Aorta (tissue), 5 donors: Measurements from ENCODE around the gene FAM219A. TPM values are rescaled to one million over a fixed set of nuclear protein-coding genes. Genes with fewer than 3 reads are reported as not detected.
"Not testable (repeated sequence)": the region's sequence is repeated elsewhere in the genome, so short reads cannot be mapped to it uniquely, and the experiment has no call there.

Experiments used
- ATAC-seq: fragments of 200-7000 bp; cut with Tn5 transposase; one replicate; pipeline ENCODE4 v1.9.1; 2022; ENCODE audit warnings: moderate library complexity; ENCODE audit not compliant: low FRiP score
- DNase-seq, 2 donors: peaks; one replicate each; pipeline ENCODE4 v3.0.0-alpha.2; 2020
- H3K27ac ChIP-seq, 2 donors: one replicate each; pipeline ENCODE4 v1.5.1; 2013; ENCODE audit warnings: low read length in 2 of 2, mild to moderate bottlenecking in 2 of 2, moderate library complexity in 2 of 2, control low read depth in 1 of 2, inconsistent platforms in 1 of 2, low read depth in 1 of 2
- H3K27me3 ChIP-seq, 2 donors: one replicate each; pipeline ENCODE4 v1.6.1; 2013; ENCODE audit warnings: control low read depth in 1 of 2, low read length in 1 of 2, mild to moderate bottlenecking in 1 of 2, moderate library complexity in 1 of 2; ENCODE audit not compliant: insufficient read depth in 2 of 2, control insufficient read depth in 1 of 2
- H3K36me3 ChIP-seq, 2 donors: one replicate each; pipeline ENCODE4 v1.6.1; 2013; ENCODE audit warnings: control low read depth in 1 of 2, low read length in 1 of 2, mild to moderate bottlenecking in 1 of 2; ENCODE audit not compliant: insufficient read depth in 2 of 2, control insufficient read depth in 1 of 2
- H3K4me1 ChIP-seq, 2 donors: one replicate each; pipeline ENCODE4 v1.6.1; 2013; ENCODE audit warnings: low read length in 2 of 2, control low read depth in 1 of 2, mild to moderate bottlenecking in 1 of 2, moderate library complexity in 1 of 2; ENCODE audit not compliant: insufficient read depth in 2 of 2, control insufficient read depth in 1 of 2
- H3K4me3 ChIP-seq, 2 donors: one replicate each; pipeline ENCODE4 v1.5.1; 2013; ENCODE audit warnings: low read length in 2 of 2, control low read depth in 1 of 2, mild to moderate bottlenecking in 1 of 2
- H3K9me3 ChIP-seq: one replicate; pipeline ENCODE4 v1.6.1; 2013; ENCODE audit warnings: mild to moderate bottlenecking, low read length; ENCODE audit not compliant: control insufficient read depth
- WGBS, 2 donors: extraction: QIAGEN DNeasy Blood & Tissue Kit; methylation state at CpG; one replicate each; pipeline ENCODE4 v1.1.7; 2013; 5-methylcytosine and 5-hydroxymethylcytosine counted together
- intact Hi-C, 2 donors: fragments of 100-400 bp; cut with DNase I; formaldehyde crosslinking; loops; one replicate each; pipeline versions ENCODE4 v1.14.2 to v1.15.0; 2022
- polyA plus RNA-seq, 2 donors: library from polyadenylated mRNA; stranded (reverse); fragments of 200-250 nt; gene quantifications; one replicate each; pipeline ENCODE4 v1.2.3, GENCODE V29; 2013
- total RNA-seq, 2 donors: library from RNA; stranded (reverse); fragmentation: NEBNext Ultra II Directional; extraction: Animal tissue kit (Norgen Biotek cat#: 25700); gene quantifications; one replicate each; pipeline ENCODE4 v1.2.1, GENCODE V29; 2021
- donor health status: healthy with polysubstance abuse.
- donor health status: Bipolar disorder and iron deficiency.
- donor health status: DM: no; HTN: no; CAD: no.
- donor health status: DM: no; HTN: no; CAD: no.
- donor health status: DM: yes; HTN: yes; CAD: no.

Gene FAM219A
- total and polyA plus RNA-seq, 4 donors, result 10.1 to 48.0 (median 27.3) TPM

GRCh38 chr9:34352957-34353356, 105.4 kb downstream of the FAM219A start:
- ATAC-seq, H3K36me3 ChIP-seq, H3K4me3 ChIP-seq, H3K27me3 ChIP-seq, H3K9me3 ChIP-seq, DNase-seq, H3K27ac ChIP-seq, H3K4me1 ChIP-seq, intact Hi-C loops: not testable (repeated sequence)
- 92 to 100% methylated on average over 1 of the region's 1 CpG for WGBS, 2 donors

DNA sequence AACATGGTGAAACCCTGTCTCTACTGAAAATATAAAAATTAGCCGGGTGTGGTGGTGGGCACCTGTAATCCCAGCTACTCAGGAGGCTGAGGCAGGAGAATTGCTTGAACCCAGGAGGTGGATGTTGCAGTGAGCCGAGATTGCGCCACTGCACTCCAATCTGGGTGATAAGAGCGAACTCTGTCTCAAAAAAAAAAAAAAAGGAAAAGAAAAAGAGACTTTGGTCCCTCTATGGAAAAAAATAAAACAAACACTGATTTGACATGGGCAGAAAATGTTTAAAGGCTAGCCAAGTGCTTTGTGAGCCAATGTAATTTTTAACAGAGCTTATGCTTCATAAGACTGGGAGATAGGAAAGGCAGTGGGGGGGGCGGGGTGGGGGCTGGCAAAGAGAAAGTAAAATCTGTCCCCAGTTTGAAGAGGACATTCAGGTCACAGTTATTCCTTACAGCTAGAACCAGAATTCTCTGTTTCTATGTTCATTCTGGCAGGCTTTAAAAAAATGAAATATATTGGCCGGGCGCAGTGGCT, 106.2 kb downstream of the FAM219A start:
- H3K4me1 ChIP-seq, H3K27me3 ChIP-seq, DNase-seq, H3K9me3 ChIP-seq, H3K36me3 ChIP-seq, intact Hi-C loops, H3K4me3 ChIP-seq, H3K27ac ChIP-seq, ATAC-seq: not testable (repeated sequence)
- WGBS, 2 donors, result 17 to 20% methylated on average over 7 of the region's 7 CpGs

GRCh38 chr9:34349324-34349723, 109.0 kb downstream of the FAM219A start:
- WGBS, 2 donors, result 93 to 98% methylated on average over 3 of the region's 3 CpGs
- DNase-seq (no peak), ATAC-seq (no peak)
- peaks cover 0 to 2% of the 10 kb centered on the region in 2 donors for H3K4me1 ChIP-seq
- intact Hi-C loops, result no loop called here
- H3K27ac ChIP-seq, result no peak overlapping the region
- no peaks in the 10 kb centered on the region for H3K9me3 ChIP-seq
- H3K4me3 ChIP-seq, result no peak overlapping the region
- H3K27me3 ChIP-seq, result no peaks in the 10 kb centered on the region
- no peaks in the 10 kb centered on the region for H3K36me3 ChIP-seq

Other genes starting within 250 kb of the FAM219A start
- under 1 TPM; 0.32 to 0.78 TPM for gene KIF24, start 129.3 kb downstream of the FAM219A start, total RNA-seq
- gene KIF24, start 129.3 kb downstream of the FAM219A start, polyA plus RNA-seq, result under 1 TPM in 1 of 2 donors, not detected in 1; 0.10 TPM
- gene NUDT2, start 129.0 kb downstream of the FAM219A start, total RNA-seq, result 10 to 100 TPM; 13.6 to 17.1 TPM
- gene NUDT2, start 129.0 kb downstream of the FAM219A start, polyA plus RNA-seq, result 10 to 100 TPM; 27.4 to 38.3 TPM
- gene MYORG, start 81.7 kb downstream of the FAM219A start, total RNA-seq, result 1 to 10 TPM; 6.1 to 9.6 TPM
- gene MYORG, start 81.7 kb downstream of the FAM219A start, polyA plus RNA-seq, result 1 to 10 TPM; 1.6 to 2.1 TPM
- gene DNAI1, start 235 bp upstream of the FAM219A start, total RNA-seq, result not detected
- gene DNAI1, start 235 bp upstream of the FAM219A start, polyA plus RNA-seq, result not detected
- gene ENHO, start 64.4 kb upstream of the FAM219A start, total RNA-seq, result not detected
- gene ENHO, start 64.4 kb upstream of the FAM219A start, polyA plus RNA-seq, result not detected
- gene CNTFR, start 131.2 kb upstream of the FAM219A start, total RNA-seq, result 1 to 10 TPM; 4.2 to 9.9 TPM
- gene CNTFR, start 131.2 kb upstream of the FAM219A start, polyA plus RNA-seq, result 1 to 10 TPM in 1 of 2 donors, under 1 TPM in 1; 0.10 to 1.4 TPM
- gene RPP25L, start 153.5 kb upstream of the FAM219A start, total RNA-seq, result 1 to 10 TPM; 6.0 to 9.8 TPM
- 10 to 100 TPM; 16.2 to 17.3 TPM for gene RPP25L, start 153.5 kb upstream of the FAM219A start, polyA plus RNA-seq
- 10 to 100 TPM; 56.7 to 61.4 TPM for gene DCTN3, start 161.9 kb upstream of the FAM219A start, total RNA-seq
- gene DCTN3, start 161.9 kb upstream of the FAM219A start, polyA plus RNA-seq, result 100 to 1,000 TPM; 106 to 111 TPM
- not detected for gene ARID3C, start 170.5 kb upstream of the FAM219A start, total RNA-seq
- gene ARID3C, start 170.5 kb upstream of the FAM219A start, polyA plus RNA-seq, result not detected
- gene SIGMAR1, start 179.2 kb upstream of the FAM219A start, total RNA-seq, result 10 to 100 TPM; 31.8 to 42.9 TPM
- gene SIGMAR1, start 179.2 kb upstream of the FAM219A start, polyA plus RNA-seq, result 10 to 100 TPM; 26.3 to 48.1 TPM
- 10 to 100 TPM; 27.2 to 50.9 TPM for gene GALT, start 188.1 kb upstream of the FAM219A start, total RNA-seq
- gene GALT, start 188.1 kb upstream of the FAM219A start, polyA plus RNA-seq, result 10 to 100 TPM; 29.2 to 98.1 TPM
- gene IL11RA, start 193.6 kb upstream of the FAM219A start, total RNA-seq, result 10 to 100 TPM; 33.7 to 66.4 TPM
- 10 to 100 TPM; 28.2 to 93.4 TPM for gene IL11RA, start 193.6 kb upstream of the FAM219A start, polyA plus RNA-seq
- not detected for gene CCL27, start 204.1 kb upstream of the FAM219A start, total RNA-seq
- not detected for gene CCL27, start 204.1 kb upstream of the FAM219A start, polyA plus RNA-seq
- gene CCL19, start 232.7 kb upstream of the FAM219A start, total RNA-seq, result 10 to 100 TPM; 39.7 to 67.5 TPM
- 1 to 10 TPM; 1.9 to 5.5 TPM for gene CCL19, start 232.7 kb upstream of the FAM219A start, polyA plus RNA-seq